Vagina (tissue), 2 donors: Measurements from ENCODE around the gene TM9SF3.

Source experiments
- POLR2A ChIP-seq, 2 donors: fragments of 450-650 bp; IDR thresholded peaks; one replicate each; pipeline ENCODE4 v1.6.1; 2017; ENCODE audit warnings: antibody characterized with exemption in 2 of 2, mild to moderate bottlenecking in 2 of 2, moderate library complexity in 2 of 2
- POLR2AphosphoS5 ChIP-seq, 2 donors: sonication (generic); formaldehyde crosslinking; IDR thresholded peaks; one replicate each; pipeline ENCODE4 v1.9.0; 2017; ENCODE audit warnings: antibody characterized with exemption in 2 of 2, mild to moderate bottlenecking in 2 of 2, low read depth in 1 of 2; ENCODE audit not compliant: insufficient read depth in 1 of 2
- TF ChIP-seq, protein P1 (sequence below), 3 experiments: fragments of 450-650 bp in 2 of 3; fragments of 200-600 bp in 1 of 3; sonication (generic) in 1 of 3; IDR thresholded peaks; one replicate each; pipeline ENCODE4 v1.5.1; 2017 to 2019; ENCODE audit warnings: antibody characterized with exemption in 3 of 3, mild to moderate bottlenecking in 2 of 3, moderate library complexity in 2 of 3

GRCh38 chr10:96494694-96495093 is 92.1 kb downstream of the TM9SF3 start:
- TF ChIP-seq, protein P1, sequence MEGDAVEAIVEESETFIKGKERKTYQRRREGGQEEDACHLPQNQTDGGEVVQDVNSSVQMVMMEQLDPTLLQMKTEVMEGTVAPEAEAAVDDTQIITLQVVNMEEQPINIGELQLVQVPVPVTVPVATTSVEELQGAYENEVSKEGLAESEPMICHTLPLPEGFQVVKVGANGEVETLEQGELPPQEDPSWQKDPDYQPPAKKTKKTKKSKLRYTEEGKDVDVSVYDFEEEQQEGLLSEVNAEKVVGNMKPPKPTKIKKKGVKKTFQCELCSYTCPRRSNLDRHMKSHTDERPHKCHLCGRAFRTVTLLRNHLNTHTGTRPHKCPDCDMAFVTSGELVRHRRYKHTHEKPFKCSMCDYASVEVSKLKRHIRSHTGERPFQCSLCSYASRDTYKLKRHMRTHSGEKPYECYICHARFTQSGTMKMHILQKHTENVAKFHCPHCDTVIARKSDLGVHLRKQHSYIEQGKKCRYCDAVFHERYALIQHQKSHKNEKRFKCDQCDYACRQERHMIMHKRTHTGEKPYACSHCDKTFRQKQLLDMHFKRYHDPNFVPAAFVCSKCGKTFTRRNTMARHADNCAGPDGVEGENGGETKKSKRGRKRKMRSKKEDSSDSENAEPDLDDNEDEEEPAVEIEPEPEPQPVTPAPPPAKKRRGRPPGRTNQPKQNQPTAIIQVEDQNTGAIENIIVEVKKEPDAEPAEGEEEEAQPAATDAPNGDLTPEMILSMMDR (IDR thresholded peaks at IDR 0.05): no peak
- TF ChIP-seq POLR2AphosphoS5 (IDR thresholded peaks at IDR 0.05; ENCODE audit: insufficient read depth in 1 of 2, low read depth in 1 of 2) (no peak), POLR2A (IDR thresholded peaks at IDR 0.05) (no peak)
